Neuron (in vitro differentiated cells): Measurements from ENCODE around the gene ELOVL2.

Experiments
- H2AFZ ChIP-seq: one replicate; pipeline ENCODE4 v1.6.1; 2013; ENCODE audit warnings: low read depth, mild to moderate bottlenecking, inconsistent platforms, low read length, moderate library complexity
- H3K27me3 ChIP-seq: one replicate; pipeline ENCODE4 v1.6.1; 2013; ENCODE audit warnings: low read length; ENCODE audit not compliant: insufficient read depth
- H3K36me3 ChIP-seq: one replicate; pipeline ENCODE4 v1.6.1; 2013; ENCODE audit warnings: low read length; ENCODE audit not compliant: insufficient read depth
- H3K4me1 ChIP-seq: one replicate; pipeline ENCODE4 v1.6.1; 2013; ENCODE audit warnings: low read length; ENCODE audit not compliant: insufficient read depth
- H3K4me3 ChIP-seq: 2 replicates; pipeline ENCODE4 v1.5.1; 2013; ENCODE audit warnings: mild to moderate bottlenecking, low read length, moderate library complexity
- H3K9me3 ChIP-seq: one replicate; pipeline ENCODE4 v1.6.1; 2013; ENCODE audit warnings: low read length

ELOVL2 gene

GRCh38 chr6:11027565-11028110 is 16.5 kb downstream of the ELOVL2 start:
- H3K36me3 ChIP-seq = no peaks in the 10 kb centered on the region
- no peaks in the 10 kb centered on the region for H3K27me3 ChIP-seq
- H3K9me3 ChIP-seq = no peaks in the 10 kb centered on the region
- peaks cover 33% of the 10 kb centered on the region for H3K4me1 ChIP-seq
- H3K4me3 ChIP-seq = no peak overlapping the region
- H2AFZ ChIP-seq = no peak overlapping the region

GRCh38 chr6:11025921-11026635 is 18.0 kb downstream of the ELOVL2 start:
- Histone ChIP-seq H3K4me1 (peaks cover 37% of the 10 kb centered on the region), H2AFZ (no peak overlapping the region), H3K4me3 (no peak overlapping the region), H3K36me3 (no peaks in the 10 kb centered on the region), H3K27me3 (no peaks in the 10 kb centered on the region), H3K9me3 (no peaks in the 10 kb centered on the region)

- Histone ChIP-seq H3K36me3 (no peaks in the 10 kb centered on the region), H2AFZ (no peak overlapping the region), H3K9me3 (no peaks in the 10 kb centered on the region), H3K4me3 (no peak overlapping the region), H3K4me1 (peaks cover 37% of the 10 kb centered on the region), H3K27me3 (no peaks in the 10 kb centered on the region)
Observed at GRCh38 chr6:11025130-11025529, 19.0 kb downstream of the ELOVL2 start.

GRCh38 chr6:11023032-11023431 is 21.1 kb downstream of the ELOVL2 start:
- H3K4me3 ChIP-seq = no peak overlapping the region
- H3K4me1 ChIP-seq = peaks cover 37% of the 10 kb centered on the region
- H3K9me3 ChIP-seq = no peaks in the 10 kb centered on the region
- H3K36me3 ChIP-seq = no peaks in the 10 kb centered on the region
- H2AFZ ChIP-seq = no peak overlapping the region
- H3K27me3 ChIP-seq = no peaks in the 10 kb centered on the region

- no peaks in the 10 kb centered on the region for H3K27me3 ChIP-seq
- no peak overlapping the region for H3K4me3 ChIP-seq
- peaks cover 37% of the 10 kb centered on the region for H3K4me1 ChIP-seq
- H3K9me3 ChIP-seq = no peaks in the 10 kb centered on the region
- H3K36me3 ChIP-seq = no peaks in the 10 kb centered on the region
- H2AFZ ChIP-seq = no peak overlapping the region
Observed at GRCh38 chr6:11021714-11022113, 22.4 kb downstream of the ELOVL2 start.

- Histone ChIP-seq H2AFZ (no peak overlapping the region), H3K9me3 (no peaks in the 10 kb centered on the region), H3K27me3 (no peaks in the 10 kb centered on the region), H3K4me1 (peaks cover 31% of the 10 kb centered on the region), H3K4me3 (no peak overlapping the region), H3K36me3 (no peaks in the 10 kb centered on the region)
Observed at GRCh38 chr6:11021003-11021402, 23.1 kb downstream of the ELOVL2 start.

- H3K27me3 ChIP-seq = no peaks in the 10 kb centered on the region
- peaks cover 9% of the 10 kb centered on the region for H3K4me1 ChIP-seq
- no peak overlapping the region for H2AFZ ChIP-seq
- no peaks in the 10 kb centered on the region for H3K9me3 ChIP-seq
- H3K36me3 ChIP-seq = no peaks in the 10 kb centered on the region
- no peak overlapping the region for H3K4me3 ChIP-seq
Observed at GRCh38 chr6:11018225-11018624, 25.9 kb downstream of the ELOVL2 start.

GRCh38 chr6:11017090-11017489 is 27.0 kb downstream of the ELOVL2 start:
- Histone ChIP-seq H3K4me1 (peaks cover under 1% of the 10 kb centered on the region), H3K36me3 (no peaks in the 10 kb centered on the region), H3K4me3 (no peak overlapping the region), H2AFZ (no peak overlapping the region), H3K27me3 (no peaks in the 10 kb centered on the region), H3K9me3 (no peaks in the 10 kb centered on the region)

GRCh38 chr6:11016452-11016851 is 27.7 kb downstream of the ELOVL2 start:
- Histone ChIP-seq H2AFZ (no peak overlapping the region), H3K27me3 (no peaks in the 10 kb centered on the region), H3K9me3 (no peaks in the 10 kb centered on the region), H3K36me3 (no peaks in the 10 kb centered on the region), H3K4me3 (no peak overlapping the region), H3K4me1 (no peaks in the 10 kb centered on the region)

GRCh38 chr6:11015102-11015501 is 29.0 kb downstream of the ELOVL2 start:
- Histone ChIP-seq H3K4me1 (no peaks in the 10 kb centered on the region), H3K4me3 (no peak overlapping the region), H2AFZ (no peak overlapping the region), H3K9me3 (no peaks in the 10 kb centered on the region), H3K36me3 (no peaks in the 10 kb centered on the region), H3K27me3 (no peaks in the 10 kb centered on the region)

- H2AFZ ChIP-seq = no peak overlapping the region
- peaks cover 6% of the 10 kb centered on the region for H3K36me3 ChIP-seq
- H3K4me1 ChIP-seq = no peaks in the 10 kb centered on the region
- no peak overlapping the region for H3K4me3 ChIP-seq
- no peaks in the 10 kb centered on the region for H3K9me3 ChIP-seq
- H3K27me3 ChIP-seq = no peaks in the 10 kb centered on the region
Observed at GRCh38 chr6:11013721-11014070, 30.4 kb downstream of the ELOVL2 start.

GRCh38 chr6:11012976-11013720 is 31.0 kb downstream of the ELOVL2 start:
- Histone ChIP-seq H3K9me3 (no peaks in the 10 kb centered on the region), H3K4me3 (no peak overlapping the region), H2AFZ (no peak overlapping the region), H3K36me3 (peaks cover 6% of the 10 kb centered on the region), H3K4me1 (no peaks in the 10 kb centered on the region), H3K27me3 (no peaks in the 10 kb centered on the region)

- Histone ChIP-seq H3K4me3 (no peak overlapping the region), H3K4me1 (no peaks in the 10 kb centered on the region), H2AFZ (no peak overlapping the region), H3K27me3 (no peaks in the 10 kb centered on the region), H3K9me3 (no peaks in the 10 kb centered on the region), H3K36me3 (peaks cover 6% of the 10 kb centered on the region)
Observed at GRCh38 chr6:11012295-11012754, 31.8 kb downstream of the ELOVL2 start.
